Neural progenitor cell (in vitro differentiated cells): ENCODE results near the gene MEN1. TPM values are rescaled to one million over a fixed set of nuclear protein-coding genes. Genes with fewer than 3 reads are reported as not detected.

Experiments
- DNase-seq: peaks from one replicate; pipeline ENCODE4 v3.0.0-alpha.2; 2016; ENCODE audit warnings: low spot score
- H2AFZ ChIP-seq: fragments of 200-600 bp; sonication (generic); replicated peaks from 2 replicates; pipeline ENCODE4 v1.6.1; 2016; ENCODE audit warnings: antibody characterized with exemption
- H3F3A ChIP-seq: fragments of 200-600 bp; sonication (generic); 2 replicates; pipeline ENCODE4 v1.6.1; 2016; ENCODE audit warnings: antibody characterized with exemption, low read depth
- H3K27ac ChIP-seq: fragments of 200-600 bp; sonication (generic); 2 replicates; pipeline ENCODE4 v1.5.1; 2016; ENCODE audit warnings: mild to moderate bottlenecking
- H3K27me3 ChIP-seq: fragments of 200-600 bp; sonication (generic); 2 replicates; pipeline ENCODE4 v1.6.1; 2016; ENCODE audit warnings: mild to moderate bottlenecking, moderate library complexity
- H3K36me3 ChIP-seq: fragments of 200-600 bp; sonication (generic); 2 replicates; pipeline ENCODE4 v1.5.1; 2016
- H3K4me1 ChIP-seq: fragments of 200-600 bp; sonication (generic); 2 replicates; pipeline ENCODE4 v1.6.1; 2016; ENCODE audit warnings: mixed run types
- H3K4me2 ChIP-seq: fragments of 200-600 bp; sonication (generic); 2 replicates; pipeline ENCODE4 v1.6.1; 2016
- H3K4me3 ChIP-seq: fragments of 200-600 bp; sonication (generic); 2 replicates; pipeline ENCODE4 v1.5.1; 2016
- H3K79me2 ChIP-seq: fragments of 200-600 bp; sonication (generic); 2 replicates; pipeline ENCODE4 v1.6.1; 2016; ENCODE audit warnings: low read depth
- H3K9ac ChIP-seq: fragments of 200-600 bp; sonication (generic); 2 replicates; pipeline ENCODE4 v1.6.1; 2016
- H3K9me3 ChIP-seq: fragments of 200-600 bp; sonication (generic); 2 replicates; pipeline ENCODE4 v1.5.1; 2016; ENCODE audit warnings: low read depth
- H4K20me1 ChIP-seq: fragments of 200-600 bp; sonication (generic); 2 replicates; pipeline ENCODE4 v1.6.1; 2016; ENCODE audit warnings: low read depth
- H3K27ac Mint-ChIP-seq: 3 replicates; pipeline ENCODE4 v1.8.0; 2021; ENCODE audit warnings: mixed read lengths
- H3K27me3 Mint-ChIP-seq: 2 replicates; pipeline ENCODE4 v1.8.0; 2022; ENCODE audit warnings: low read depth, mild to moderate bottlenecking, inconsistent platforms, moderate library complexity, mixed read lengths; ENCODE audit not compliant: insufficient read depth
- H3K36me3 Mint-ChIP-seq: 3 replicates; pipeline ENCODE4 v1.8.0; 2021; ENCODE audit warnings: mixed read lengths
- H3K4me1 Mint-ChIP-seq: 3 replicates; pipeline ENCODE4 v1.8.0; 2021; ENCODE audit warnings: mixed read lengths
- H3K4me3 Mint-ChIP-seq: 3 replicates; pipeline ENCODE4 v1.8.0; 2021; ENCODE audit warnings: mild to moderate bottlenecking, moderate library complexity, mixed read lengths
- H3K9me3 Mint-ChIP-seq: 3 replicates; pipeline ENCODE4 v1.8.0; 2020; ENCODE audit warnings: mixed read lengths
- CTCF ChIP-seq: fragments of 200-600 bp; sonication (generic); IDR thresholded peaks from 2 replicates; pipeline ENCODE4 v1.5.1; 2017; ENCODE audit warnings: antibody characterized with exemption, mild to moderate bottlenecking
- EZH2 ChIP-seq: fragments of 200-600 bp; sonication (generic); IDR thresholded peaks from 2 replicates; pipeline ENCODE4 v1.6.1; 2017; ENCODE audit warnings: antibody characterized with exemption, mild to moderate bottlenecking, moderate library complexity
- EZH2phosphoT487 ChIP-seq: fragments of 200-600 bp; sonication (generic); IDR thresholded peaks from 2 replicates; pipeline ENCODE4 v1.6.1; 2017; ENCODE audit warnings: antibody characterized with exemption
- total RNA-seq: library from RNA; depleted of rRNA; stranded (reverse); fragments of >200 nt; gene quantifications from 2 replicates; pipeline ENCODE4 v1.2.3, GENCODE V29; 2015; ENCODE audit warnings: low replicate concordance

The MEN1 gene
- total RNA-seq, 1 donor from 2014 or later: 11.4 TPM

GRCh38 chr11:64769283-64769682 is 41.1 kb downstream of the MEN1 start:
- Histone ChIP-seq H3K4me3 (no peak overlapping the region), H2AFZ (no peak overlapping the region), H3K79me2 (peaks cover 88% of the 10 kb centered on the region), H3K27me3 (no peaks in the 10 kb centered on the region), H3K27ac (no peak overlapping the region), H3F3A (peaks cover 99% of the 10 kb centered on the region), H3K36me3 (peaks cover 54% of the 10 kb centered on the region), H3K9ac (no peak overlapping the region), H4K20me1 (peaks cover 100% of the 10 kb centered on the region), H3K9me3 (no peaks in the 10 kb centered on the region), H3K4me1 (peaks cover 22% of the 10 kb centered on the region), H3K4me2 (no peak overlapping the region)
- peaks cover 41% of the 10 kb centered on the region for H3K4me1 Mint-ChIP-seq
- peak overlapping the region; percentile 36 for H3K4me3 Mint-ChIP-seq
- H3K27me3 Mint-ChIP-seq: peaks cover 7% of the 10 kb centered on the region
- peaks cover 58% of the 10 kb centered on the region for H3K36me3 Mint-ChIP-seq
- no peak for DNase-seq
- no peaks in the 10 kb centered on the region for H3K9me3 Mint-ChIP-seq
- TF ChIP-seq CTCF (no peak), EZH2 (no peak), EZH2phosphoT487 (no peak)
- no peak overlapping the region for H3K27ac Mint-ChIP-seq

- Mint-ChIP-seq H3K36me3 (peaks cover 52% of the 10 kb centered on the region), H3K4me3 (no peak overlapping the region), H3K4me1 (peaks cover 48% of the 10 kb centered on the region), H3K9me3 (no peaks in the 10 kb centered on the region), H3K27me3 (peaks cover 7% of the 10 kb centered on the region), H3K27ac (no peak overlapping the region)
- Histone ChIP-seq H2AFZ (no peak overlapping the region), H3F3A (peaks cover 99% of the 10 kb centered on the region), H4K20me1 (peaks cover 100% of the 10 kb centered on the region), H3K27ac (no peak overlapping the region), H3K9ac (no peak overlapping the region), H3K79me2 (peaks cover 78% of the 10 kb centered on the region), H3K27me3 (no peaks in the 10 kb centered on the region), H3K4me1 (peaks cover 31% of the 10 kb centered on the region), H3K4me2 (no peak overlapping the region), H3K36me3 (peaks cover 44% of the 10 kb centered on the region), H3K9me3 (no peaks in the 10 kb centered on the region), H3K4me3 (no peak overlapping the region)
- no peak for DNase-seq
- TF ChIP-seq CTCF: no peak
- TF ChIP-seq EZH2phosphoT487: no peak
Measured at GRCh38 chr11:64768300-64768694, 42.1 kb downstream of the MEN1 start.

- H3K4me3 Mint-ChIP-seq: no peak overlapping the region
- peaks cover 55% of the 10 kb centered on the region for H3K4me1 Mint-ChIP-seq
Measured at GRCh38 chr11:64767344-64768299, 42.7 kb downstream of the MEN1 start.

More at GRCh38 chr11:64767344-64768299, 42.7 kb downstream of the MEN1 start:
- Histone ChIP-seq H3K79me2 (peaks cover 71% of the 10 kb centered on the region), H3K9ac (no peak overlapping the region), H4K20me1 (peaks cover 100% of the 10 kb centered on the region), H3K4me2 (no peak overlapping the region), H3K4me1 (peaks cover 38% of the 10 kb centered on the region), H3K27ac (no peak overlapping the region), H3K4me3 (no peak overlapping the region), H2AFZ (no peak overlapping the region), H3K36me3 (peaks cover 39% of the 10 kb centered on the region), H3K9me3 (no peaks in the 10 kb centered on the region), H3K27me3 (no peaks in the 10 kb centered on the region), H3F3A (peaks cover 99% of the 10 kb centered on the region)
- DNase-seq: peak; percentile 84
- no peaks in the 10 kb centered on the region for H3K9me3 Mint-ChIP-seq
- TF ChIP-seq EZH2phosphoT487: no peak
- TF ChIP-seq CTCF: peak; percentile 81
- peaks cover 53% of the 10 kb centered on the region for H3K36me3 Mint-ChIP-seq
- peaks cover 12% of the 10 kb centered on the region for H3K27me3 Mint-ChIP-seq
- H3K27ac Mint-ChIP-seq: no peak overlapping the region
